Measurements from ENCODE around the gene YBX2.

The YBX2 gene

GRCh38 chr17:7314719-7315569 is 20.5 kb upstream of the YBX2 start, which contains the start of gene GPS2:
Gene GPS2 (minus strand): TSS chr17:7315360. CDS start chr17:7315052, 308 bp downstream.
- DNase-seq (ENCODE audit: insufficient read length, low spot score) (peak; percentile 89), FAIRE-seq (no peak)
- TF ChIP-seq POLR2A (IDR thresholded peaks at IDR 0.05; ENCODE audit: low read depth, low read length), result peak; percentile 91

- no peak for FAIRE-seq
- TF ChIP-seq POLR2A (IDR thresholded peaks at IDR 0.05; ENCODE audit: low read depth, low read length), result no peak
- no peak for DNase-seq (ENCODE audit: insufficient read length, low spot score)
These were observed 19.7 kb upstream of the YBX2 start for GRCh38 chr17:7313890-7314718.

GRCh38 chr17:7313088-7313889 is 18.9 kb upstream of the YBX2 start:
- no peak for FAIRE-seq
- TF ChIP-seq POLR2A (IDR thresholded peaks at IDR 0.05; ENCODE audit: low read depth, low read length), result no peak
- peak; percentile 57 for DNase-seq (ENCODE audit: insufficient read length, low spot score)

GRCh38 chr17:7312432-7313087 is 18.1 kb upstream of the YBX2 start:
- DNase-seq (ENCODE audit: insufficient read length, low spot score) (no peak), FAIRE-seq (no peak)
- TF ChIP-seq POLR2A (IDR thresholded peaks at IDR 0.05; ENCODE audit: low read depth, low read length), result no peak

GRCh38 chr17:7311110-7311705 is 16.8 kb upstream of the YBX2 start:
- no peak for DNase-seq (ENCODE audit: insufficient read length, low spot score)
- no peak for FAIRE-seq
- no peak for TF ChIP-seq POLR2A (IDR thresholded peaks at IDR 0.05; ENCODE audit: low read depth, low read length)

- DNase-seq (ENCODE audit: insufficient read length, low spot score) (no peak), FAIRE-seq (no peak)
- TF ChIP-seq POLR2A (IDR thresholded peaks at IDR 0.05; ENCODE audit: low read depth, low read length), result no peak
These were observed 15.2 kb upstream of the YBX2 start for GRCh38 chr17:7309628-7310027.

- no peak for FAIRE-seq
- DNase-seq (ENCODE audit: insufficient read length, low spot score), result peak; percentile 77
- no peak for TF ChIP-seq POLR2A (IDR thresholded peaks at IDR 0.05; ENCODE audit: low read depth, low read length)
These were observed 14.4 kb upstream of the YBX2 start for GRCh38 chr17:7308625-7309433.

GRCh38 chr17:7307686-7308624 is 13.5 kb upstream of the YBX2 start:
- TF ChIP-seq POLR2A (IDR thresholded peaks at IDR 0.05; ENCODE audit: low read depth, low read length), result no peak; the same call in 1 of the 2 replicates
- DNase-seq (ENCODE audit: insufficient read length, low spot score) (no peak), FAIRE-seq (no peak)

GRCh38 chr17:7306911-7307685 is 12.7 kb upstream of the YBX2 start, which contains the start of gene EIF5A:
Gene EIF5A (plus strand): TSS chr17:7307628. CDS start chr17:7309636, 2,008 bp downstream.
- peak; percentile 55 for TF ChIP-seq POLR2A (IDR thresholded peaks at IDR 0.05; ENCODE audit: low read depth, low read length)
- FAIRE-seq (peak; percentile 88), DNase-seq (ENCODE audit: insufficient read length, low spot score) (peak; percentile 99)

GRCh38 chr17:7304179-7304578 is 9.7 kb upstream of the YBX2 start:
- no peak for TF ChIP-seq POLR2A (IDR thresholded peaks at IDR 0.05; ENCODE audit: low read depth, low read length)
- DNase-seq (ENCODE audit: insufficient read length, low spot score) (no peak), FAIRE-seq (no peak)

Data from H54 (cell line).